NCI-H510A (cell line): ENCODE data around the gene ANKRD13B.
"Not testable (repeated sequence)": the region's sequence is repeated elsewhere in the genome, so short reads cannot be mapped to it uniquely, and the experiment has no call there.

Experiments
- DNase-seq: peaks from one replicate; lab custom pipeline; 2025; lab: John Stamatoyannopoulos, UW

Gene ANKRD13B

DNA sequence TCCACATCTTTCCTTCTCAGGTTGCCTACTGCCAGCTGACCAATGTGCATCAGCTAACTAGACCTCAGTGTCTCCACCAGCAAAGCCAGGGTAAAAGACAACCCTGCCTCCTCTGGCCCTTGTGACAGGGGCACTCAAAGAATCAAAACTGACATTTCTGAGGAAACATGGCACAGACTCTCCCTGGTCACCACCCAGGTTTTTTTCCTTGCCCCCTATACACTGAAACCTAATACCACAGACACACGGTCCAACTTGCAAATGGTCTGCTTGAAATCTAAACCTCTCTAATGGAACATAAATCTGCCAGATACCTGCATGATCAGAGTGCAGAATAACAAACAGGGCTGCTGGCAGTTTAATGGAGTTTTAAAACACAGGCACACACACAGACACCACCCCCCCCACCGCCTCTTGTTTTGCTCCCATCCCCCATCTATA is 49.3 kb downstream of the ANKRD13B start:
- DNase-seq: peak; percentile 35

DNA sequence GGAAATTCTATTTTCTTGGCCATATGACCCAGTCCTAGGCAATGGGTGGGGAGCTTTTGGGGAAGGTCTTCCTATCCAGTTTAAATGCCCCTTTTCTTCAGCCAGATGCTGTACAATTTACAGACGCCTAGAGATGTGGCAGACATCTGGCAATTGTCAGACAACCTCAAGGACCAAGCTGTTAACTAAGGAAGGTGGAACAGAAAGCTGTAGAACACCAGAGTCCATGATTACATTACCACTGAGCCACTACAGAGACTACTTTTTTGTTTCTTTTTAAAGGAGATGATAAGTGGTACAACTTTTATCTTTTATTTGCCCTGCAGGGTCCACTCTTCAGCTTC is 50.9 kb downstream of the ANKRD13B start:
- no peak for DNase-seq

DNA sequence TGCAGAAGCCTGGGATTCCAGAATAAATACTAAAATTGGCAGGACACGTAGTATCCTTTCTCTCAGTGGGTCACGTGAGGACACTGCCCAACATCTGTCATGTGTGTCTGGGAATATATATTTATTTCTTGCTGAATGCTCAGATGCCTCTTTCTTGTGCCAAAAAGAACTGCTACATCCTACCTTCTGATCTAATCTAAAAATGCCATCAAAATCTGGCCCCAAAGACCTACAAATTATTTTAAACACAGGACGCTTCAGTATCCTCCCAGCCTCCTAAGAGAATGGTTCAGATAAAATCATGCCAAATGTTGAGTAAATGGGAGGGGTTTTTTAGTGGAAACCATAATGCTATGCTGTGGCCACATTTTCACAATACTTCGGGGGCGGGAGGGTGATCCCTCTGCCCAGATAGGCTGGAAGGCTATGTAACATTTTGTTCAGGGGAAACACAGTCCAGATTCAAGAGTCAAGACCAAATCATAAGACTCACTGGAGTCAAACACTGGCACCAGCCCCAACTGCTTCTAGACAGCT is 52.7 kb downstream of the ANKRD13B start:
- DNase-seq: no peak

DNA sequence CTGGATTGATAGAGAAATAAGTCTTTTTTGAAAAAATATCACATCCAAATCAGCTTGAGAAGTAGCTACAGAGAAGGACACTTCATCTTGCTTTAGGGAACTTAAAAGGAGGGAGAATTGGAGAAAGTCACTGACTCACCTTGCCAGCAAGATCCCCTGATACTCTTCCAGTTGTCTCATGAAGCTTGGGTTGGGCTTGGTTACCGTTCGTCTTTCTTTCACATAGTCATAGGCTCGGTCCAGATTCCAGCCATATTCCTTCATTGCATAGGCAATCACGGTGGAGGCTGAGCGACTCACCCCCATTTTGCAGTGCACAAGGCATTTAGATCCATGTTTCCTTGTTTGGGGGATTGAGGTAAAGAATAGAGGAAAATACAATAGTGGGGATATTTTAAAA is 55.1 kb downstream of the ANKRD13B start:
- no peak for DNase-seq

DNA sequence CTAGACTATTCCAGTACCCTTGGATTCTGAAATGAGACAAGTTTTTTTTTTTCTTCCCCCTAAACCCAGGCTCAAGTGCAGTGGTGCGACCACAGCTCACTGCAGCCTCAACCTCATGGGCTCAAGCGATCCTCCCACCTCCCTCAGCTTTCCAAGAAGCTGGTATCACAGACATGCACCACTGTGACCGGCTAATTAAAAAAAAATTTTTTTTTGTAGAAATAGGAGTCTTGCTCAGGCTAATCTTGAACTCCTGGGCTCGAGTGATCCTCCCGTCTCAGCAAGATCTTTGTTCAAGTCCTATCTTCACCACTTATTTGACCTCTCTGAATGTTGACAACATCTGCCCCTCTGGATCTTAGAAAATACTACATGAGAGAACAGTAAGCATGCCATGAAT is 56.4 kb downstream of the ANKRD13B start:
- no peak for DNase-seq

DNA sequence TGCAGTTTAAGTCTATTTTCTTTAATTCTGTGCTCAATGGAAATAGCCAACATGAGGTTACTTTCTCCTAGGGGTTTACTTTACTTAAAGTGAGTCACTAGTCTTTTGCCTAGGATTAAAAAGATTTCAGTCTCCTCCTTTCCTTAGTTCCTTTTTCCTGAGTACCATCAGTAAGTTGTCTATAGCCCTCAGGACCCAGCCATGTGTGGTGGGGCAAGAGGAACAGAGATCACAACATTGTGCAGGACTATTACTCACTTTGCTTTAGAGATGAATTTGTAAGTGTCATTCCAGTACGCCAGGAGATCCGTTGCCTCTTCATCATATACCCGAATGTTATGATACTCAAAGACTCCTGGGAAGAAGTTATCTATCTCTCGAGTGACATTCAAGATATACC is 57.5 kb downstream of the ANKRD13B start:
- no peak for DNase-seq

DNA sequence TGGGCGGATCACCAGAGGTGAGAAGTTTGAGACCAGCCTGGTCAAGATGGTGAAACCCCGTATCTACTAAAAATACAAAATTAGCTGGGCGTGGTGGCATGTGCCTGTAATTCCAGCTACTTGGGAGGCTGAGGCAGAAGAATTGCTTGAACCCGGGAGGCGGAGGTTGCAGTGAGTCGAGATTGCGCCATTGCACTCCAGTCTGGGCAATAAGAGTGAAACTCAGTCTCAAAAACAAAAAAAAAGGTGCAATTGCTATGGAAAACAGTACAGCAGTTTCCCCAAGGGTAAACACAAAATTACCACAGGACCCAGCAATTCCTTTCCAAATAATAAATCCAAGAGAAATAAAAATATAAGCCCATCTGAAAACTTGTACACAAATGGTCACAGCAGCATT is 59.0 kb downstream of the ANKRD13B start:
- not testable (repeated sequence) for DNase-seq

DNA sequence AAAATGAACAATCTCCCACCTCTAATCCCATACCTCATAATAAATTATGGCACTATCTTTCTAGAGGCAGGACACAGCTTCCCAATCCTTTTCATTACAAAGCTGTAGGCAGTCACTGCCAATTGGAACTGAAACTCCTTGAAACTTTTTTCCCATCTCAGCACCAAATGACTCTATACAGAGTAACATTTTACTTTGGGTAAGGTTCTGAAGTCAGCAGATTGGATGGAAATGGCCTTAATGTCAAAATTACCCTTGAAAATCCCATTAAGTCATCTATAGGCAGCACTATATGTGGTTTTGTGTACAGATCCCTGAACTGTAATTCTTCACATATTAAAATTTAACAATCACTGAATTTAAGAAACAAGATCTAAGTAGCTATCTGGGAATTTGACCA is 60.0 kb downstream of the ANKRD13B start:
- no peak for DNase-seq

DNA sequence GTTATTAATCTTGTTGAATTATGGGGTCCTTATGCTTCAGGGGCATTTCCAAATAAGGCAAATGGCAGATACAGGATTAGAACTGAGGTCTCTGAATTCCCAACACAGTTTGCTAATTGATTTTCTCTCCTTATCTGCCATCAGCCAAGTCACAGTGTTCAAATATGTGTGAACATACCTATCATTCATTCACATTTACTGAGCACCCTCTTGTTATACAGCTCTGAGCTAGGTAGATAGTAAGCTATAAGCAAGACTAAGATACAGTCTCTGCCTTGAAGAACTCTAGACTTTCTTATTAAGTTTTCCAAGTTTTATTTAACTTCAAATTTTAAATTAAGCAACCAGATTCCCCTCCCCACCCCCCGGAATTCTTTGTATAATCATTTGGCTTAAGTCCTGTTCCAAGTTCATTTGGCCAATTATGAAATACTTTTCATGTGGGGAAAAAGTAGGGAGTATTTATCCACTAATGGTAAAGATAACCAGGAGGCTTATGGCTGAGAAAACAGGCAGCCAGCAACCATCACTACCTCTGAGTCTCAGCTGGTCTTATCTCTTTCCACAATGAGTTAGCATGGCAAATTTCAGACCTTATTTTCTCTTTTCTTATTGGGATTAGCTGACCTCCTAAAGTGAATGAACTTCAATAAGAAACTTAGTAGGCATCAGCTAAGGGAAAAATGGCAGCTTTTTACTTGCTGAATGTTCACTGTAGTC is 61.2 kb downstream of the ANKRD13B start:
- no peak for DNase-seq

DNA sequence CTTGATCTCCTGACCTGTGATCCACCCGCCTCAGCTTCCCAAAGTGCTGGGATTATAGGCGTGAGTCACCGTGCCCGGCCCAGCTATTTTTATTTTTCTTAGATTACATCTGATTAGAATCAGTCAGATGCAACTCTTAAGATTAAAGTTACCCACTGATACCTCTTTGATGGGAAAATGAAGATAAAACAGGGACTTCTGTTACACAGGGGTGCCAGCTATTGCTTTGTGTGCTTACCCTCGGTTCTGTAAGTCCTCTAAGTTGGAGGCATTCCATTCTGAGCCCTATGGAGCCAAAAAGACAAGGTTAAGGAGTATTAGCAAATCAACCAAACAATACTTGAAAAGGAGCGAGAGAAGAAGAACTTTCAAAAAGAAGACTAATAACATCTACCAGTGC is 62.4 kb downstream of the ANKRD13B start:
- no peak for DNase-seq

DNA sequence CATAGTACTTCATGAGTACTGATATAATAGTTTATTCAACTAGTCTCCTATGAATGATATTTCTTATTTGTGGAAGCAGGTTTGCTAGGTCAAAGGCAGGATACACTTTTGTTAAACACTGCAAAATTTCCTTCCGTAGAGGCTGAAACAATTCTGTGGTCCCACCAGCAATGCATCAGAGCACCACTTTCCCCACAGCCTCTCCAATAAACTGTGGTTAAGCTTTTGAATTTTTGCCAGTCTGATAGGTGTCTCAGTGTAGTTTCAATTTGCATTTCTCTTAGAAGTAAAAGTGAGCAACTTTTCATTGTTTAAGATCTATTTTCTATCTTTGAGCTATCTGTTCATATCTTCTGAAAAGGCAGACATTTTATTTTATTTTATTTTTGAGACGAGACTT is 66.2 kb downstream of the ANKRD13B start:
- no peak for DNase-seq

DNA sequence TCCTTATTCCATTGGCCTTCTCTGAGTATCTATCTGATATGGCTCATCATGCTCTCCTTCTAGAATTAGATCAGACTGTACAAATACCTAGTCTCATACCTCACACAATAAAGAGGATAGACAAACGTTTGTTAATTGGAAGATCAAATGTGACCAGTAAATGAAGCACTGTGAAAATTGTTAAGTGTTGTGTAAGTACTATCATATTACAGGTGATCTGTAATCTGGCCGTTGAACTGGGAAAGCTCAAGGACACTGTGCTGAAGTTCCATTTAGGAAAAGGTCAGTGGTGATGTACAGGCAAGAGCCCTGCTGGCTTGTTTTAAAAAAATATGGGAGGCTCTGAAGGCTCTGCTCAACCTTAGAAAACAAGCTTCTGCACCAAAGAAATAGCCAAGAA is 68.3 kb downstream of the ANKRD13B start:
- DNase-seq: no peak

DNA sequence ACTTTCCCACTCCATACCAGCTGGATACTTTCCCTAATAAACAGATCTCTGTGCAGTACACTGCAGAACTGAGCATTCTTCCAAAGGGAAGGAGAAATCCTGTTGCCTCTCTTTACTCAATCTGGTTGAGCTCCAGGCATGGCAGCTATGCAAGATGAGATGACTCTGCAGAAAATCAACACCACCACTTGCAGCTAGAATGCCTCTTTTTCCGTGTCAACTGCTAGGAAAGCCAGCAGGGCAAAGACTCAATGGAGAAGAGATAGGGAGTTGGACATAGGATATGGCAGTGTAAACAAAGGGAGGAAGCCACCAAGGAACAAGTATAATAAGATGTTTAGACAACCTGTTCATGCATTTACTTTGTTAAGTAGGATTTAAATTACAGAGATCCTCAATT is 70.2 kb downstream of the ANKRD13B start:
- DNase-seq: peak; percentile 57
